H7 (cell line): ENCODE data around the gene PPFIA2. TPM values are rescaled to one million over a fixed set of nuclear protein-coding genes. Genes with fewer than 3 reads are reported as not detected.

Experiments used
- DNase-seq: peaks from one replicate; pipeline ENCODE4 v3.0.0; 2012
- H3K27me3 ChIP-seq: 2 replicates; pipeline ENCODE4 v1.6.0; 2011; ENCODE audit warnings: mild to moderate bottlenecking, low read length; ENCODE audit not compliant: control insufficient read depth, insufficient read depth
- H3K36me3 ChIP-seq: replicated peaks from 2 replicates; pipeline ENCODE4 v1.5.1; 2011; ENCODE audit warnings: low read length; ENCODE audit not compliant: control insufficient read depth, insufficient read depth
- H3K4me3 ChIP-seq: 2 replicates; pipeline ENCODE4 v1.5.1; 2011; ENCODE audit warnings: low read depth, mild to moderate bottlenecking, control low read depth, low read length, moderate library complexity; ENCODE audit not compliant: insufficient read depth
- total RNA-seq: library from RNA; depleted of rRNA; stranded (reverse); fragments of >200 nt; shearing (Covaris generic); gene quantifications from 2 replicates; pipeline ENCODE4 v1.2.3, GENCODE V29; 2014

PPFIA2 gene
- total RNA-seq, 1 experiment from 2014 or later: 0.03 TPM

DNA sequence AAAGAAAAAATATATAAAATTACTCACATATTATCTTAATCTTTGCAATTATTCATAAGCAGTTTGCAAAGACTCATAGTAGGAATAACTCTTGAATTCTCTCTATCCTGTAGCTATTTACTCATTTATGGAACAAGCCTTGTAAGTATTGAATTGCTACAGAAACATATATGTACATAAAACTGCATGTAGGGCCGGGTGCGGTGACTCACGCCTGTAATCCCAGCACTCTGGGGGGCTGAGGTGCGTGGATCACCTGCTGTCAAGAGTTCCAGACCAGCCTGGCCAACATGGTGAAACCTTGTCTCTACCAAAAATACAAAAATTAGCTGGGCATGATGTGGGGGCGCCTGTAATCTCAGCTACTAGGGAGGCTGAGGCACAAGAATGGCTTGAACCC, 286.2 kb downstream of the PPFIA2 start:
- Histone ChIP-seq H3K36me3 (no peaks in the 10 kb centered on the region), H3K27me3 (no peaks in the 10 kb centered on the region), H3K4me3 (no peak overlapping the region)
- no peak for DNase-seq

DNA sequence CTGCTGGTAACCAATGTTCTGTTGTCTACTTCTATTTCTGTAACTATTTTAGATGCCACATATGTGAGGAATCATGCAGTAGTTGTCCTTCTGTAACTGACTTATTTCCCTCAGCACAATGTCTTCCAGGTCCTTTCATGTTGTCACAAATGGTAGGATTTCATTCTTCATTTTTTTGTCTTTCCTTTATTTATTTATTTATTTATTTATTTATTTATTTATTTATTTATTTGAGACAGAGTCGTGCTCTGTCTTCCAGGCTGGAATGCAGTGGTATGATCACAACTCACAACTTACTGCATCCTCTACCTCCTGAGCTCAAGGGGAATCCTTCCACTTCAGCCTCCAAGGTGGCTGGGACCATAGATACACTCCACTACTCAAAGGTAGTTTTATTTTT, 288.2 kb downstream of the PPFIA2 start:
- Histone ChIP-seq H3K27me3 (no peaks in the 10 kb centered on the region), H3K4me3 (no peak overlapping the region), H3K36me3 (no peaks in the 10 kb centered on the region)
- no peak for DNase-seq

DNA sequence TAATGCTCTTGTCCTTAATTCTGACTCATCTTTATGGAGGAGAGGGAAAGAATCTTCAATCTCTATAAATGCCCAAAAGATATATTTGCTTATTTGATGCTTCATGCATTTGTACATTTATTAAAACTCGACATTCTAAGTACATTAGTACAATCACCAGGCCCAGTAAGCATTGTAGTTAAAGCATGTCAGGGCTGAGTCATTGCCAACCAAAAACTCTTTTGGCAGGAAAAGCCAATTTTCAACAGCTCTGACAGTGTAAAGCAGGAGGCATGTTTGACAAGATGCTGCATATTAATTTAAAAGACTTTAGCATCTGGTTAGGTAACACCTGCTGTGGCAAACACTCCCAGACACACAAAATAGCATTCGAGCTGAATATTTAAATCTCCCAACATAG, 290.9 kb downstream of the PPFIA2 start:
- Histone ChIP-seq H3K36me3 (no peaks in the 10 kb centered on the region), H3K4me3 (no peak overlapping the region), H3K27me3 (no peaks in the 10 kb centered on the region)
- no peak for DNase-seq

DNA sequence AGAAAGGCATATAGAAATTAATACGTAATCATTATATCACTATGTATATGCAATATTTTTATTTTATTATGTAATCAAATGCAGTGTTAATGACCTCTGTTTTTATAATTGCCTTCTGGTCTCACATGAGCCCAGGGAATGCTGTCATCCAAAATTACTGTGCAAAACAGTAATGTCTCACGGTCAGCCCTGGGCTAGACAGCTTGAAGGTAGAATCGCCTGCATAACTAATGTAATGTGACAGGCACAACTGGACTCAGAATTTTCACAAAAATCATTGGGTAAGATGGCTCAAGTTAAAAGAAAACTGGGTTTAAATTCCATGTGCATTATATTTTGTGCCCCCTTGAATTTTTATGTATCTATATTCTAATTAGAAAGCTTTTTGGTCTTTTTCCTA, 293.3 kb downstream of the PPFIA2 start:
- Histone ChIP-seq H3K36me3 (no peaks in the 10 kb centered on the region), H3K4me3 (no peak overlapping the region), H3K27me3 (no peaks in the 10 kb centered on the region)
- no peak for DNase-seq

DNA sequence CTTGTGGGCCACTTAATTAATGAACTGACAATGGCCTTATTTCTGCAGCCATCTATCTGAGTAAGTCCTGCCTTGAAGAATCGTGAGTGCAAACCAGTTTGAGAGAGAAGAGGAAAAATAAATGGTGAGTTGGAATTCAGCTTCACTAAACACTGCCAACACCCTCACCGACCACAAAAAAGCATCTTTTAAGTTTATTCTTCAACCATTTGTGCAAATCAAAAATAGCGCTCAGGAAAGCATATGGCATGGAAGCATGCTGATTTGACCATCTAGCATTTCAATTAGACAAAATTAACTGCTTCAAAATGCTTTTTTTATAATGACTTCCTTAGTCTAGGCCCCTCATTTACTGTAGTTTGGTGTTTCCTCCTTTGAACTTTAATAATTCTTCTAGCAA, 294.0 kb downstream of the PPFIA2 start:
- H3K4me3 ChIP-seq: no peak overlapping the region
- DNase-seq: no peak
- H3K27me3 ChIP-seq: no peaks in the 10 kb centered on the region
- H3K36me3 ChIP-seq: no peaks in the 10 kb centered on the region

DNA sequence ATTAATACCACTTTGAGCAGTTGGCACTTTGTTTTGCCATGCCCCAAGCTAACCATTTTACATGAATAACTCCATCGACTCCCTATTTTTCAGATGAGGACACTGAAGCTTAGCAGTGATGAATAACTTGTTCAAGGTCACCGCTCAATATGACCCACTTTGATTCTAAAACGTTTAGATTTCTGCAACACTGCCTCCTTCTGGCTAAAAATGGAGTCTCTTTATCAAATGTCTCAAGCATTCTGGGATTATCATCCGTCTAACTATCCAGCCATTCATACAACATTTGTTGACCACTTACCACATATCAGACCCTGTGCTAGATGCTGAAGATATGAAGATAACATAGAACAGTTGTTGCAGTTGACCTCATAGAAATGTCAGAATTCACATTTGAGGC, 298.0 kb downstream of the PPFIA2 start:
- H3K36me3 ChIP-seq: no peaks in the 10 kb centered on the region
- H3K27me3 ChIP-seq: no peaks in the 10 kb centered on the region
- no peak for DNase-seq
- no peak overlapping the region for H3K4me3 ChIP-seq

DNA sequence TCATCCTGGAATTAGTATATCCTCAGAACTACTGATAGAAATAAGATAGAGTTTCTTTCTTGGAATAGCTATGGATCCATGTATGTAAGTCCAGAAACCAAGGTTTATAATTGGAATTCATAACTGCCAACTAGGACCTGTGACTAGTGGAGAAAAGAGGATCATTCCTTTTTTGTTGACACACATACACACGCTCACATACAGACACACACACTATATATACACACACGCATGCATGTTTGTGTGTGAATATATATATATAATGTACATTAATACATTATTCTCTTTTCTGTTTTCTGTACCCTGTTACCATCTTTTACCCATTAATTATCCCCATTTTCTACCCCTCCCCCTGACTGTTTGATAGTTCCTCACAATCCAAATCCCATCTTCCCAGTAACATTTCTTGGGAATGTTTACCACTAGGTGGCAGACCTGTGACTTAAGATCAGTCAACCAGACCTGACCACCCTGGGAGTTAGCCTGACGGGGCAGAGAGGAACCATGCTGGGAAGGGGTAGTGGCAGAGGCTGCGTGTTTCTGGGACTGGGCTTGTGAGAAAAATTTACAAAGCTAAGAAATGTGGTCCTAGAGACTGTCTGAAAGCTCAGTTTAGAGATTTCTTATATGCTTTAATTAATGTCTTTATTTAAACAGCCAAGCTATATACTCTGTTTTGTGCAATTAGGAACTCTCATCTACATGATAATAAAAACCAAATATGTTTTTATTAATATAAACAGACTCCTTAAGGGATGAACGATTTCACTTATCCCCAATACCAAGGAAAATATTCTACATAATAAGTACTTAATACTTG, 308.0 kb downstream of the PPFIA2 start:
- no peak overlapping the region for H3K4me3 ChIP-seq

DNA sequence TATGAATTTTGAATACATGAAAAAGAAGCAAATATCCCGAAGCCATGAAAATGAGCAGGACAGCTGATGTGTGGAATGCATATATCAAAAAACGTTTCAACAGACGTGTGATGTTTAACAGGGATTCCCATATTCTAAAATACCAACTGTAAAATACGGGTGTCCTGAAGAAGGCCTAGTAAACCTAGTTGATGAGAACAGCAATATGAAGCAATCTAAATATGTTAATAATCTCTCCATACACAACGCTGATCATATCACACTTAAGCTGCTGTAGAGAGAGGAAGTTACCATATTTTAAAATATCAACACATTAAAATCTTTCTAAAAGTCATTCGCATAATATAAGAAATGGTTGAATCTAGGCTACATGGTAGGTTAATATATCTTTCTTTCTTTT, 317.5 kb downstream of the PPFIA2 start:
- no peak for DNase-seq

More for the DNA sequence above, 308.0 kb downstream of the PPFIA2 start:
- no peaks in the 10 kb centered on the region for H3K36me3 ChIP-seq
- no peaks in the 10 kb centered on the region for H3K27me3 ChIP-seq
- peak; percentile 49 for DNase-seq

DNA sequence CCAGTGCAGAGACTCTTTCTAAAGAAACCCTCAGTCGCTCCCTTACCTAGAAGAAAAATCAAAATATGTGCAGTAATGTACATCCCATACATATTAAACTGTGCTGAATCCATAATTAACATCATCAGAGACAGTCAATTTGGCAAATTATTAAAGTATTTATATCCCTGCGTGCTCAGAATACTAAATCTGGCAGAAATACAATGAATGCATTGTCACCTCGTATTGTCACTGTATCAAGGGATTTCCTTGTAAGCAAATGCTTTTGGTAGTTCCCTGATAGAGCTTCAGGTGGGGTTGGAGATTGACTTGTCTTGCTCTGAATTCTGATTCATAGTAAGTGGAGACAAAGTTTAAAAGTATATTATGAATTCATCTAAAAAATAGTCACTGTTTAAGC, 319.1 kb downstream of the PPFIA2 start:
- DNase-seq: no peak
- Histone ChIP-seq H3K27me3 (no peaks in the 10 kb centered on the region), H3K4me3 (no peak overlapping the region), H3K36me3 (no peaks in the 10 kb centered on the region)

More for the DNA sequence above, 317.5 kb downstream of the PPFIA2 start:
- no peaks in the 10 kb centered on the region for H3K27me3 ChIP-seq
- H3K36me3 ChIP-seq: no peaks in the 10 kb centered on the region
- H3K4me3 ChIP-seq: no peak overlapping the region

DNA sequence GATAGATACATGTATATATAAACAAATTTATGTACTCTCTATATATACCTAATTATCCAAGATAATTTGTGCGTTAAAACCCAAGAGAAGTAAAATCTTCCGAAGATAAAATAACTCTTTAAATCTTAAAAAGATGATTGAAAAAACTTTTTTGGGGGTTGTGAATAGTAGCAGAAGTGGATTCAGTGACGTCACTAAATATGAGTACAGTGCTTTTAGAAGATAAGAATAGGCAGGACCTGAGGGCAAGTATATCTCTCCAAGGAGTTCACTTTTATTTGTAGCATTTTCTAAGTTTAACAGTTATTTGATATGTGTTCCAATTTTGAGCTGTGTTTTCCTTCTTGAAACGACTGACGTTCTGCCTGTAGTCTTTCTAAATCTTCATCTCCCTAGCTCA, 319.8 kb downstream of the PPFIA2 start:
- H3K36me3 ChIP-seq: no peaks in the 10 kb centered on the region
- no peak overlapping the region for H3K4me3 ChIP-seq
- DNase-seq: no peak
- no peaks in the 10 kb centered on the region for H3K27me3 ChIP-seq

DNA sequence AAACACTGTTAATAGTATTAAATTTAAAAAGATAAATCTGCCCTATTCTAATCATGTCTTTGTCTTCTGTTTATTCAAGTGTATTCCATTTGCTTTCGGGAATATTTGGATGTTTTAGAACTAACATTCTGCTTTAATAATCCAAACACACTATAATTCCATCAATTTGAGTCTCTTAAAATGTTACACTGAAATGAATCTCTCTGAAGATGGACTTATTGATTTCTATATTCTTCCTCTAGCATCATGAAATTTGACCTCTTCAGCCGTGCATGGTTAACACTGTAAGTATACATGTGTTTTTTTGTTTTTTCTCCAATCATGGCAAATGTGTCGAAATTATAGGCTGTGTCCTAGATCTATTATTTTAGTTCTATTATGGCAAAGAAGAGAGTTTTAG, 342.1 kb downstream of the PPFIA2 start:
- no peaks in the 10 kb centered on the region for H3K27me3 ChIP-seq
- no peak overlapping the region for H3K4me3 ChIP-seq
- no peaks in the 10 kb centered on the region for H3K36me3 ChIP-seq
- no peak for DNase-seq

DNA sequence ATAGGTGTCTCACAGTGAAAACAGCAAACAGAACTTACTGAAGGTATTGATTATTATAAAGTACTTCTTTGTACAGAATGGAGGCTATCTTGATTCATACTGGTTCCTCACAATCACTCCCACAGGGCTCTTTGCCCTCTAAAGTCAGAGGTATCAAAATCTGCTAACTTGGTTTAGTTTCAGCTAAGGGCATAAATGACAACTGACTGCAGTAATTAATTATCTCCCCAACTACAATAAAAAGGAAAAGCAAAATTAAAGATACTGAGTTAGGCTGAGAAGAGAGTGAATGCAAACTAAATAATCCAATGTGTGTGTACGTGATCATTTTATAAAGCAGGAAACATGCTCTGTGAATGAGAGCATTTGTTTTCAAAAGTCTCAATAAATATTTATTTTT, 342.6 kb downstream of the PPFIA2 start:
- DNase-seq: no peak
- Histone ChIP-seq H3K27me3 (no peaks in the 10 kb centered on the region), H3K4me3 (no peak overlapping the region), H3K36me3 (no peaks in the 10 kb centered on the region)

DNA sequence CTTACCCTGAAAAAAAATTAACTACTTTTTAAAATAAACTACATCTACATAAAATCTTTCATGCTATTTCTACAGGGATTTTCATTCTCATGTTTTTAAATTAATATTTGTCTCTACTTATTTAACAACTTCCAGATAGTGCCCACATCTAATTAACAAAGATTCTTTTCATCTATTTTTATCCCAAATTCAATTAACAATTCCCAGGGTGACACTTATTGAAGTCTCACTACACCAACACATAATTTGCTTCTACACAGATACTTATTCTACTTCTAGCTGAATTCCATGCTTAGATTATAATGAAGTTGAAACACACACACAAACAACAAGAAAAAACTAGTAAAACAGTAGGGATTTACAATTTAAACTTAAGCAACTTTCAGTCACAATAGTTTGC, 344.7 kb downstream of the PPFIA2 start:
- DNase-seq: no peak

DNA sequence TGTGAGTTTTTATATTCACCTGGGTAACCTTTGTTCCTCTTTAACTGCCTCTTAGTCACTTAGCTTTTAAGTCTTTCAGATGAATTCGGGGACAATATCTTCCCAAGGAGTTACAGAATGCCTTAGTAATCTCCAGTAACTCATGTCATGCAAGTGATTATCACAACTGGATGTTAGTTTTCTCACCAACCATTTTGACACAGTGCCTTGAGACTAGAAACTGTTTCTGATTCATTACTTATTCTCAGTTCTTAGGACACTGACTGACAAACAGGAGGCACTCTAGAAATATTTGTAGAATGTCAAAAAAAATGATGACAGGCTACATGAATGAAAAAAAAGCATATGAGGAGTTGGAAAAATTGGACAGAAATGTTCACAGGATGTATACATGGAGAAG, 346.2 kb downstream of the PPFIA2 start:
- no peak for DNase-seq
- H3K4me3 ChIP-seq: no peak overlapping the region
- no peaks in the 10 kb centered on the region for H3K36me3 ChIP-seq
- no peaks in the 10 kb centered on the region for H3K27me3 ChIP-seq

More for the DNA sequence above, 344.7 kb downstream of the PPFIA2 start:
- Histone ChIP-seq H3K36me3 (no peaks in the 10 kb centered on the region), H3K27me3 (no peaks in the 10 kb centered on the region), H3K4me3 (no peak overlapping the region)

DNA sequence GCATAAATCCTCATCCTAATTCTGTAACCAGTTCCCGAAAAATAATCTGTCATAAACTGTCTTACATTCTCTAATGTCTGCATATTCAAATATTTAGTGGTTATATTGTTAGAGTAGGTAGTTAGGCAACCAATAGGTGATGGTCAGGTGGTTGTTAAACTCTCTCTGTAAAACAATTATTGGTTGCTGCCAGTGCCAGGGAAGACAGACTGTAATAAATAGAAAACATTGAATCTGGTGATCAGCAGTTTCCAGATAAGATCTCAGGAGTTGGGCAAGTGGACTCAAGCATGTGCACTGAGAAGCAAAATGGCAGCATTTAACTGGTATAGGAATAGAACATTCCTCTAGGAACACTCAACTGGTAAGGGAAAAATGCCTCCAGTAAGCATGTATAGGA, 355.8 kb downstream of the PPFIA2 start:
- no peak for DNase-seq
- Histone ChIP-seq H3K36me3 (no peaks in the 10 kb centered on the region), H3K27me3 (no peaks in the 10 kb centered on the region), H3K4me3 (no peak overlapping the region)

DNA sequence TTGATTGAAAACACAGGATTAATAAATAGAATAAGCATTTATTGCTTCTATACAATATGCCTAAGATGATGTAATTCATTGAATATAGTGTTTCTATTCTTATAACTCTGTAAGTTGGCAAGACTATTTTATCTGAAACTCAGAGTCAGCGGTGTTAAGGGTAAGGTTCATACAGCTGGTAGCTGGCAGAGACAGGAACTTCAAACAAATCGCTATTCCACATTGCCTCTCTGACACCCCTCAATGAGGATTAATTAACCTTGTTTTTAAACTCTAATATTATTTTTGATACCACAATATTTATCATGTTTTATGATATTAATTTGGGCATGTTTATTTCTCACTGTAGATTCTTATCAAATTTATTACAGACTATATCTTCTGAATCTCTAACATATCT, 357.9 kb downstream of the PPFIA2 start:
- H3K27me3 ChIP-seq: no peaks in the 10 kb centered on the region
- no peak for DNase-seq
- no peaks in the 10 kb centered on the region for H3K36me3 ChIP-seq
- no peak overlapping the region for H3K4me3 ChIP-seq
